ENCODE results near the gene NUDT13.

Gene NUDT13

DNA sequence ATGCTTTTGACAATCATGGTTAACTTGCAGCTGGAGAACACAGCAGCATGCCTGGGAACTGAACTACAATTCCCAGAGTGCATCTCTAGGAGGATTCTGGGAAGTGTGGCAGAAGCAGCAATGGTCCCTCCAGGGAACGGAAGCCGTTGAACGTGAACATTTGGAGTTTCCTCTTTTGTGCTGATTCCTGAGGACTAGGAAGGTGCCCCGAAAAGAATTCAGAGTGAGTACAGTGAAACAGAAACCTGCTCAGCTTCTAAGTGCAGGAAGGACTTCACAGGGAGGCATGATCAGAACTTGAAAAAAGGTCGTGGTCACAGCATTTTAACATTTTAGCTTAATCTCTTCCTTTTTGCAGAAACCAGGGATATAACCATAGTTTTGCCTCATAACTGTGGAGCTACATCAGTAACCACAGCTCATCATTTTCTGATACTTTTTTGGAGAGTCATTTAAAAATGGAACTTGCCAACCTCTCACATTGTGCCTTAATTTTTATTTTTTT is at the start of gene NUDT13:
Gene NUDT13 (plus strand): TSS at position 111 of the 505 bp plus-strand sequence. CDS start 3,911 bp downstream, outside the sequence.
- peaks cover 6% of the 10 kb centered on the region for H3K4me1 Mint-ChIP-seq
- H3K4me3 Mint-ChIP-seq, result peak within 1 kb of the TSS; percentile 83 to 94 (median 88)
- peaks cover 27% of the 10 kb centered on the region for H3K36me3 Mint-ChIP-seq (ENCODE audit: low read depth)
- H3K9me3 Mint-ChIP-seq, result no peaks in the 10 kb centered on the region
- H3K27ac Mint-ChIP-seq, result peak within 1 kb of the TSS; percentile 96 to 98 (median 97)
- H3K27me3 Mint-ChIP-seq (ENCODE audit: low read depth), result peaks cover 3% of the 10 kb centered on the region
- TF ChIP-seq, protein P1, sequence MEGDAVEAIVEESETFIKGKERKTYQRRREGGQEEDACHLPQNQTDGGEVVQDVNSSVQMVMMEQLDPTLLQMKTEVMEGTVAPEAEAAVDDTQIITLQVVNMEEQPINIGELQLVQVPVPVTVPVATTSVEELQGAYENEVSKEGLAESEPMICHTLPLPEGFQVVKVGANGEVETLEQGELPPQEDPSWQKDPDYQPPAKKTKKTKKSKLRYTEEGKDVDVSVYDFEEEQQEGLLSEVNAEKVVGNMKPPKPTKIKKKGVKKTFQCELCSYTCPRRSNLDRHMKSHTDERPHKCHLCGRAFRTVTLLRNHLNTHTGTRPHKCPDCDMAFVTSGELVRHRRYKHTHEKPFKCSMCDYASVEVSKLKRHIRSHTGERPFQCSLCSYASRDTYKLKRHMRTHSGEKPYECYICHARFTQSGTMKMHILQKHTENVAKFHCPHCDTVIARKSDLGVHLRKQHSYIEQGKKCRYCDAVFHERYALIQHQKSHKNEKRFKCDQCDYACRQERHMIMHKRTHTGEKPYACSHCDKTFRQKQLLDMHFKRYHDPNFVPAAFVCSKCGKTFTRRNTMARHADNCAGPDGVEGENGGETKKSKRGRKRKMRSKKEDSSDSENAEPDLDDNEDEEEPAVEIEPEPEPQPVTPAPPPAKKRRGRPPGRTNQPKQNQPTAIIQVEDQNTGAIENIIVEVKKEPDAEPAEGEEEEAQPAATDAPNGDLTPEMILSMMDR (IDR thresholded peaks at IDR 0.05; ENCODE audit: unreplicated experiment in 3 of 3), result no peak

DNA sequence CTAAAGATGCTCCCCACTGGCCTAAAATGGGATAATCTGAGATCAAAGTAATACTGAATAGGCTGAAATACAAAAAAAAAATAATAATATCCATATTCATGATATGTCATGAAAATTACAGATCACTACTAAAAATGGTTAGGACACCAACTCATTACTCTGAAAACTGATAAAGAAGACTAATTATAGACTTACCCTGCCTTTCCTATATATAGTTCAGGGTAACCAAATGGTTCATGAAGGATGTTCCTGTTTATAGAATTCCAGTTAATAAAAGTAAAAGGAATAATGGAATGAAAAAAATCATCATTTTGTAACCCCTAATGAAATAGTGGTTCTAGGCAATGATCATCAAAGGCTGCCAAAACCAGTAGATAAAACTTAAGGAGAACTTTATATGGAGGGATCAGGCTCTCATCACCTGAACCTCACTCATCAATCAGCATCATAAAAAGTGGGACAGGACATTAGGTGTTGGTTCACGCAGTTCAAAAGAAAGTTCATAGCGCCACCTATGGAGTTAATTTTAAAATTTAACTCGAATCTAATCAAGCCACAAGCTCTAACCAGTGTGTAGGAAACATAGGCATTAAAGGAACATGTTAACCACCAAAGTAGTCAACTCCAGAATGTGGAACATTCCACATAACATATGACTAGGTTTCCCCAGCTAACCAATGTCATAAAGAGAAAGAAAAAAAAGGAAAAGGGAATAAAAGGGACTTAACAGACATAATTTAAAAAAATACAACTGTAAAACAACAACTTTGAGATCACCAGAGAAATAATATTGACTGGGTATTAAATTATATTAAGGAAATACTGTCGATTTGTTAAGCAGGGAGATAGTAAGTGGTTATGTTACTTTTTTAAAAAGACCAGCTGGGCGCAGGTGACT is 49.3 kb upstream of the NUDT13 start:
- Mint-ChIP-seq H3K27me3 (ENCODE audit: low read depth) (no peaks in the 10 kb centered on the region), H3K36me3 (ENCODE audit: low read depth) (peaks cover 54% of the 10 kb centered on the region), H3K4me1 (no peaks in the 10 kb centered on the region), H3K27ac (peak overlapping the region in 1 of 3 experiments; percentile 44), H3K9me3 (no peaks in the 10 kb centered on the region), H3K4me3 (no peak overlapping the region)
- TF ChIP-seq, protein P1 (IDR thresholded peaks at IDR 0.05; ENCODE audit: unreplicated experiment in 3 of 3), result peak; percentile 11 to 40 (median 18)

DNA sequence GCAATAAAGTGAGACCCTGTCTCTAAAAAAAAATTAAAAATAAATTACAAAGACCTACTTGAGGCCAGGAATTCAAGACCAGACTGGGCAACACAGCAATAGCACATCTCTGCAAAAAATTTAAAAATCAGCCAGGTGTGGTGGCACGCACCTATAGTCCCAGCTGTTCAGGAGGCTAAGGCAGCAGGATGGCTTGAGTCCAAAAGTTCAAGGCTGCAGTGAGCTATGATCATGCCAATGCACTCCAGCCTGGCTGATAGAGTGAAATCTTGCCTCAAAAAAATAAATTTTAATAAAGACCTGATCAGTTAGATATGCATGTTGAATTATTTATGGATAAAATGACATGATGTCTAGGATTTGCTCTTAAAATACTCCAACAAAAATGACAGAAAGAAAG is 48.5 kb upstream of the NUDT13 start:
- Mint-ChIP-seq H3K4me1 (no peaks in the 10 kb centered on the region), H3K27me3 (ENCODE audit: low read depth) (no peaks in the 10 kb centered on the region), H3K4me3 (no peak overlapping the region), H3K9me3 (no peaks in the 10 kb centered on the region), H3K36me3 (ENCODE audit: low read depth) (peaks cover 56% of the 10 kb centered on the region), H3K27ac (no peak overlapping the region)
- TF ChIP-seq, protein P1 (IDR thresholded peaks at IDR 0.05; ENCODE audit: unreplicated experiment in 3 of 3), result no peak

DNA sequence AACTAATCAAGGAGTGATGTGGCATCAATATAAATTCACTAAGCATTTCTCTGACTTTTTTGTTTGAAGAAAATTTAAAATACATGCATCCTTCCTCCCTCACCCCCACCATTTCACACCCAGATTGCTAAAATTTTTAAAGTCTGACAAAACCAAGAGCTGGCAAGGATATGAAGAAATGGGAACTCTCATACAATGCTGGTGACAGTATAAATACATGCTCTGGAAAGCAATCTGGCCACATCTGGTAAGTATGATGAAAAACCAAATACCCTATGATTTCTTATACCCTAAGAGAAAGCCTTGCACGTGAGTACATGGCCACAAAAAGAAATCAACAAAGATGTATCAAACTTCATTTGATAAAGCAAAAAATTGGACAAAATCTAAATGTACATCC is 44.8 kb upstream of the NUDT13 start:
- Mint-ChIP-seq H3K27ac (no peak overlapping the region), H3K4me1 (no peaks in the 10 kb centered on the region), H3K27me3 (ENCODE audit: low read depth) (no peaks in the 10 kb centered on the region), H3K9me3 (no peaks in the 10 kb centered on the region), H3K4me3 (no peak overlapping the region), H3K36me3 (ENCODE audit: low read depth) (peaks cover 53% of the 10 kb centered on the region)
- TF ChIP-seq, protein P1 (IDR thresholded peaks at IDR 0.05; ENCODE audit: unreplicated experiment in 3 of 3), result no peak

DNA sequence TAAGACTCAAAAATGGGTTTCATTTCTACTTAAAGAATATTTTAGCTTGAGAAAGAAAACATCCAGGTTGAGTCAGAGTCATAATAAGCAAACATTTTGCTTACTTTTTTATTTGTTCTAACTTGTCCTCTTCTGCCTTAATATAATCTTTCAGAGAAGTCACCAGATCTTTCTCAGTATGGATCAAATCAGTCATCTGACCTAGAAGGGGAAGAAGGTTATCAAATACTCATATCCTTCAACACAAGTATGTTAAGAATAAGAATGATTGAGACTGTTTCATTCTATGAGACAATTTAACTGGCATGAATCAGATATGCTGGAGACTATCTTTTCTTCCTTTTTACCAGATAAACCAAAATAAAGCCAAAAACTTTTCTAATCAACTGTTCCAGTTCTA is 36.6 kb upstream of the NUDT13 start:
- no peak overlapping the region for H3K4me3 Mint-ChIP-seq
- TF ChIP-seq, protein P1 (IDR thresholded peaks at IDR 0.05; ENCODE audit: unreplicated experiment in 3 of 3), result no peak
- no peaks in the 10 kb centered on the region for H3K9me3 Mint-ChIP-seq
- no peak overlapping the region for H3K27ac Mint-ChIP-seq
- no peaks in the 10 kb centered on the region for H3K27me3 Mint-ChIP-seq (ENCODE audit: low read depth)
- H3K36me3 Mint-ChIP-seq (ENCODE audit: low read depth), result peaks cover 39% of the 10 kb centered on the region
- H3K4me1 Mint-ChIP-seq, result peaks cover 8% of the 10 kb centered on the region
